Erythroblast (primary cell): ENCODE measurements around the gene ZDHHC1.

Experiments
- GATA1 ChIP-seq: IDR thresholded peaks from 2 replicates; pipeline ENCODE4 v1.6.1; 2011; ENCODE audit warnings: low read depth, mild to moderate bottlenecking, control low read depth, low read length, moderate library complexity
- POLR2A ChIP-seq: IDR thresholded peaks from 2 replicates; pipeline ENCODE4 v1.6.1; 2011; ENCODE audit warnings: mild to moderate bottlenecking, low read length

DNA sequence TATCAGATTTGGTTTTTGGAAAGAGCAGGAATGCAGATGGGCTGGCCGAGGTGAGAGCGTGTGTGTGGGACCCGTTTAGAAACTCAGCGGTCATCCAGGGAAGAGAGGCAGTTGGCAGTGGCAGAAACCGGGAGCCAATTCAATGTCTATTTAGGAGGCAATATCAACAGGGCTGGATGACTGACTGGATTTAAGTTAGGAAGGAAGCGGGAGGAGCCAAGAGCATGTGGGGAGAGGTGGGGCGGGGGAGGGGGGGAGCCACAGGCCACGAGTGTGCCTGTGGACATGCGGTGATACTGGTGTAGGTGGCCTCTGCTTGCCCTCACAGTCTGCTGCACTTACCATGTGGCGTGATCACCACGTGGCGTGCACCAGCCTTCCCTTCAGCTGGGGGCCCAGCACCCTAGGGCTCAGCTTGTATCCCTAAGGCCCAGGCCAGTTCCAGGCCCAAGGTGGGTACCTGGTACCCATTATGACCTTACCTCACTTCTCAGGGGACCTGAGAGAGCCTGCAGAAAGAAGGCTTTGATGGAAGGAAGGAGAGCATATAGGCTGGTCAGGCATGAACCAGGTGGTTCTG is 12.2 kb downstream of the ZDHHC1 start:
- TF ChIP-seq POLR2A, result no peak
- no peak for TF ChIP-seq GATA1
